RWPE1 (cell line): Measurements from ENCODE around the gene TMEM151A.

Source experiments
- CTCF ChIA-PET: fragments of 350-600 bp; sonication (Branson Sonifier 250); formaldehyde crosslinking; extraction: SDS; loops from one replicate; lab custom pipeline; 2021; lab: Yijun Ruan, JAX
- POLR2A ChIA-PET: fragments of 400-600 bp; formaldehyde crosslinking; extraction: SDS; loops from one replicate; lab custom pipeline; 2020; ENCODE audit warnings: antibody characterized with exemption; ENCODE audit not compliant: low non-redundant PET; lab: Yijun Ruan, JAX
- DNase-seq: peaks from one replicate; pipeline ENCODE4 v3.0.0; 2012; ENCODE audit warnings: low spot score
- H3K27ac ChIP-seq: fragments of 450-650 bp; 2 replicates; pipeline ENCODE4 v1.5.1; 2017
- TF ChIP-seq, protein P1 (sequence below): fragments of 450-650 bp; conservative IDR thresholded peaks from 2 replicates; pipeline ENCODE4 v1.5.1; 2017; ENCODE audit warnings: low read depth, mild to moderate bottlenecking

TMEM151A gene

DNA sequence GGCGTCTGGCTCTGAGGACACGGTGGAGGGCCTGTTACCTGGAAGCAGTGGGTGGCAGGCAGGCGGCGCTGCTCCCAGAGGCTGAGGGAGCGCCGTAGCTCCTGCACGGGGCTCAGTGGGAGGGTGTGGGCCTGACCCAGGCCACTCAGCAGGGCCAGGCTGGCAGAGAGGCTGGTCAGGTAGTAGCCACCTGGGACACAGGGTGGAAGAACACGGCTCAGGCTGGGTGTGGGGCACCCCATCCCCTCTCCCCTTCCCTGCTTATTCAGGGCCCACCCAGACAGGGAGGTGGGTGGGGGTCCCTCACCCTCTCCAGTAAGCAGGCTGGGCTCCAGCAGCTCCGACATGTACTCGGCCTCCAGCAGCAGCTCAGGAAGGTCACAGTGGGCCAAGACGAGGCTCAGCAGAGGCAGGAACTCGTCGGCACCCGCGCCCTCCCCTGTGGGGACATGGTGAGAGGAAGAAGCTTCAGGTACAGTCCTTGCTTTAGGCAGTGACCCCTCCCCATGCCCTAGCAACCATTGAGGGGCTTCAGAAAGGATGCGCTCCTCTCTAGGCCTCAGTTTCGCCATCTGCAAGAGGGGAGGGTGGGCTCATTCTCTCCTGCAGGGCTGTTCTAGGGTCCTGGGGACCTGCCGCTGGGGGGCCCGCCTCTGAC is 41.7 kb downstream of the TMEM151A start:
- TF ChIP-seq, protein P1, sequence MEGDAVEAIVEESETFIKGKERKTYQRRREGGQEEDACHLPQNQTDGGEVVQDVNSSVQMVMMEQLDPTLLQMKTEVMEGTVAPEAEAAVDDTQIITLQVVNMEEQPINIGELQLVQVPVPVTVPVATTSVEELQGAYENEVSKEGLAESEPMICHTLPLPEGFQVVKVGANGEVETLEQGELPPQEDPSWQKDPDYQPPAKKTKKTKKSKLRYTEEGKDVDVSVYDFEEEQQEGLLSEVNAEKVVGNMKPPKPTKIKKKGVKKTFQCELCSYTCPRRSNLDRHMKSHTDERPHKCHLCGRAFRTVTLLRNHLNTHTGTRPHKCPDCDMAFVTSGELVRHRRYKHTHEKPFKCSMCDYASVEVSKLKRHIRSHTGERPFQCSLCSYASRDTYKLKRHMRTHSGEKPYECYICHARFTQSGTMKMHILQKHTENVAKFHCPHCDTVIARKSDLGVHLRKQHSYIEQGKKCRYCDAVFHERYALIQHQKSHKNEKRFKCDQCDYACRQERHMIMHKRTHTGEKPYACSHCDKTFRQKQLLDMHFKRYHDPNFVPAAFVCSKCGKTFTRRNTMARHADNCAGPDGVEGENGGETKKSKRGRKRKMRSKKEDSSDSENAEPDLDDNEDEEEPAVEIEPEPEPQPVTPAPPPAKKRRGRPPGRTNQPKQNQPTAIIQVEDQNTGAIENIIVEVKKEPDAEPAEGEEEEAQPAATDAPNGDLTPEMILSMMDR = no peak
- POLR2A ChIA-PET = interaction anchor here (1.3 kb wide), 1 partner anchor 11 kb away, joined by 3 read pairs; the partner anchor contains the start of gene BRMS1
- CTCF ChIA-PET = interaction anchor here (3.4 kb wide), 1 partner anchor 21 kb away, joined by 22 read pairs; no protein-coding TSS in a partner anchor
- DNase-seq = no peak
- peak overlapping the region; percentile 100 for H3K27ac ChIP-seq

DNA sequence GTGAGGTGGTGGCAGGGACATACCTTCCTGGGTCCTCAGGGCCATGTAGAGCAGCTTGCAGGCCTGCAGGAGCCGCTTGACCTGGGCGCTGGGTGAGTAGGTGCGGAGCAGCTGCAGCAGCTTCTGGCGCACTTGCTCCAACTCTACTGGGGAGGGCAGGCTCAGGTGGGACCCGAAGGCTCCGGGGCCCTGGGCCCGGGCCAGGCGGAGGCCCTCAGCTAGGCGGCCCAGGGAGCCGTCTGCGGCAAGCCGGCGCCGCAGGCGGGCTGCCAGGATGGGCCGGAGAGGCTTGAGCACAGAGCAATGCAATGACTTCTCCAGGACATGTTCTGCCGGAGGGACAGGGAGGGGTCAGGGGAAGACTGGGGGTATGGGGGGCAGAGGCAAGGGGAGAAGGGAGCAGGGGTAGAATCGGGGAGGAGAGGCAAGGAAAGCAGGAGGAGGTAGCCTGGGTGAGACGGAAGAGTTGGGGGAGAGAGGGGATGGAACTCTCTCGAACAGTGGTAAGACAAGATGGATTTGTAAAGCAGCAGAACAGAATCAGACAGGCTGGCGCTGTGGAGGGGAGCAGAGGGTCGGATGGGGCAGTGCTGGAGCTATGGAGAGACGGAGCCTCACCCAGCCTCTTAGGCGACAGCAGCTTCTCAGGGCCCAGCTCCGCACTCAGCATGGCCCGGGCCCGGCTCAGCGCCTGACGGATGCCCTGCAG is 42.4 kb downstream of the TMEM151A start:
- POLR2A ChIA-PET = interaction anchor here (0.6 kb wide), 1 partner anchor 11 kb away, joined by 4 read pairs; no protein-coding TSS in a partner anchor
- H3K27ac ChIP-seq = peak overlapping the region; percentile 100
- TF ChIP-seq, protein P1 = no peak
- CTCF ChIA-PET = interaction anchor here (0.6 to 3.4 kb wide), 4 partner anchors 10 to 55 kb away, joined by 3 to 22 read pairs (median 6); no protein-coding TSS in a partner anchor
- DNase-seq = no peak

DNA sequence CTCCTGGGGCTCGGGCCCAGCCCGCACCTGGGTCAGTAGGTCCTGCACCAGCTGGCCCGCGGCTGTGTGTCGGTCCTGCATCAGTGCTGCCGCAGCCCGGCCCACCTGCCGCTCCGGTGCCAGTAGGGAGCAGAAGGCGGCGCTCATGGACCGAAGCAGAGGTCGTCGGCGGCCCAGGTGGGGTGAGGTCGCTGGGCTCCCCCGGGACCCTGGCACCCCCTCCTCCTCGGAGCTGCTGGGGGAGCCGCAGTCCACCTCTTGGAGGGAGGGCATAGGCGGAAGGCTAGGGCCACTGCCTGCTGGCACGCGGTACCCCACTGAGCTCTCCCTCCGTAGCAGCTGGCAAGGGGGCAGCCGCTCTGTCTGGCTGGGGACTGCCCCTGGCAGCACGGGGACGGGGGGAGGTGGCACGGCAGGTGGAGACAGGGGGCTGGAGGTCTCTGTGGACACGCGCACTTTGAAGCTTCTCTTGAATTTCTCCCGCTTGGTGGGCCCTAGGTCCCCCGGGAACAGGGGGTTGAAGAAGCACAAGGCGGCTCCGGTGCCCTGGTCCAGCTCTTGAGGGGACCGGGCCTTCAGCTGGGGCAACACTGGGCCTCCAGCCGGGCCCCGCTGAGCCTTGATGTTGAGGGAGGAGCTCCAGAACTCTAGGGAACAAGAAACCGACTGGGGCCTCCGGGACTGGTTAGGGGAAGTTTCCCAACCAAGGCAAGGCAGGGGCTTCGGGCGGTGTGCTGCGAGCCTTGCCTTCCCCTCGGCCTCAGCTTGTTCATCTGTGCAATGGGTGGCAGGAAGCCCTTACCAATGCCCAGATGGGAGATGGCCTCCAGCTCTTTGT is 43.1 kb downstream of the TMEM151A start:
- ChIA-PET POLR2A (interaction anchor here (0.6 to 1.4 kb wide), 5 partner anchors 8 to 13 kb away, joined by 3 to 8 read pairs (median 4); partner anchors contain the start of gene BRMS1), CTCF (interaction anchor here (0.6 to 3.4 kb wide), 7 partner anchors 8 to 54 kb away, joined by 3 to 22 read pairs (median 5); no protein-coding TSS in a partner anchor)
- TF ChIP-seq, protein P1 = no peak
- no peak for DNase-seq
- peak overlapping the region; percentile 100 for H3K27ac ChIP-seq

DNA sequence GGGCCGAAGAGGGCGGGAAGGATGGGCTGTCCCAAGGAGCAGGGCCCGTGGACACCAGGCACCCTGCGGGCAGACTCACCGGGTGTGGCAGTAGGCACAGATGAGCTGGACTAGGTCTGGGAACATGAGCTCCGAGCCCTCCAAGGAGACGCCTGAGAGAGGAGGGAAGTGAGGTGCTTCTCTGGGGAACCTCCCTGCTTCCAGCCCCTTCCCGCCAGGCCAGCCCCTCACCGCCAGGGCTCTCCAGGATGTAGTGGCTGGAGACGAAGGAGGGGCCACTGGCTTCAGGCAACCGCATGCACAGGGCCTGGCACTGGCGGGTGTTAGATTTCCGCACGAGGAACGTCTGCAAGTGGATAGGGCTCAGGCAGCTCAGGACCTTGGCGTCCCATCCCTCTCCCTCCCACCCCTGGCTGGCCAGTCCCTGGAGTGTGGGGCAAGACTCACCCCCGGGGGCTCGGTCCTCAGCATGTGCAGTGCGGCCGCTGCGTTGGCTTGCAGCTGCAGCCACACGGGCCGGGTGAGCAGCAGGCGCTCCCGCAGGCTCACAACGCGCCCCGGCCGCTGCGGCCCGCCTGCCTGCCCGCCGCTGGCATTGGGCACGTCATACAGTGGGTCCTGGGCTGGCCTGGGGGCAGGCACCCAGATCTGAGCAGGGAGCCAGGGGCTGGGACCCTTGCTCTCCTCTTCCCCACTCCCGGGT is 44.0 kb downstream of the TMEM151A start:
- TF ChIP-seq, protein P1 = no peak
- POLR2A ChIA-PET = interaction anchor here (1.1 to 1.4 kb wide), 3 partner anchors 9 to 13 kb away, joined by 3 to 8 read pairs (median 4); no protein-coding TSS in a partner anchor
- peak overlapping the region; percentile 100 for H3K27ac ChIP-seq
- peak; percentile 26 for DNase-seq
- CTCF ChIA-PET = interaction anchor here (0.6 to 3.4 kb wide), 6 partner anchors 9 to 53 kb away, joined by 3 to 22 read pairs (median 5); no protein-coding TSS in a partner anchor

DNA sequence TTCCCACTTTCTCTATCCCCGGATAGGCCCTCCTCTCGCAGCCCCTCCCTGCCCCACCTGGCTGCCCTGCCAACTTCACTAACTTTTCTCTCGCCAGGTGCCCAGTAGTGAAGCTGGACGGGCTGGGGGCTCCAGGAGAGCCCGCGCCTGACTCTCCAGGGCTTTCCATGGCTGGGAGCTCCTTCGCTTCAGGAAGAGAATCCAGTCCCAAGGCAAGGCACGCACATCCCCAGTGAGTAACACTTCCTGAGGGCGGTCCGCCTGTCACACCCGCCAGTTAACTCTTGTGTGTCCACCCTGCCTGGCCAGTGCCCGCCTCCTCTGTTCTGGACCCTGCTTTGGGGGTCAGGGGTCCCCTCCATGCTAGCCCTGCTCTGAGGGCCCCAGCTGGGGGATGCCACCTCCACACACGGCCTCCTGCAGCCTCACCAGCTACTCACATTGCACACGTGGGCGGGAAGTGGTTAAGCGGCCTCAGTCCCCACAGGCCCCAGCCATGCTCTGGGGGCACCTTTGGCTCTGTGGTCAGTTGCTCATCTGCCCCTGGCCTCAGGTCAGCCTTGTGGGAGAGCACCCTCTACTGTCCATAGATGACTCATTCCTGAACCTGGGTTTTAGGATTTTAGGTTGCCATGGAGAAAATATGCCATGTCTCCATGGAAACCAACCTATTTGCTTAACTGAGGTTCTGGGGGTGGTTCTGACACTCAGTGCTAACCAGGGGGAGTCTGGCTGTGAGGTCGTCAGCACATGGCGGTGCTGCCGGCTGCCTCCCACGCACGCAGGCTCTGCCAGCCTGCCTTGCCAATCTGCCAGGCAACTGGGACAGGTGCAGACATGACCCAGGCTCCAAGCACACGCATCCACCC is 44.8 kb downstream of the TMEM151A start, which contains the start of gene RIN1:
RIN1 (minus strand) TSS at position 201 of the 869 bp plus-strand sequence; CDS start at position 169, 32 bp downstream.
- peak; percentile 97 for DNase-seq
- H3K27ac ChIP-seq = peak within 1 kb of the TSS; percentile 100
- ChIA-PET POLR2A (interaction anchor here (1.2 to 1.4 kb wide), 2 partner anchors 10 to 12 kb away, joined by 3 to 8 read pairs; no protein-coding TSS in a partner anchor), CTCF (interaction anchor here (0.6 to 3.4 kb wide), 4 partner anchors 24 to 52 kb away, joined by 3 to 22 read pairs (median 6); no protein-coding TSS in a partner anchor)
- TF ChIP-seq, protein P1 = peak; percentile 50
